ENCODE results near the gene MYCBPAP. TPM values are rescaled to one million over a fixed set of nuclear protein-coding genes. Genes with fewer than 3 reads are reported as not detected.
A peak's percentile ranks its signal among the peaks of the same experiment; 100 is the strongest.
"Not testable (repeated sequence)": the region's sequence is repeated elsewhere in the genome, so short reads cannot be mapped to it uniquely, and the experiment has no call there.

MYCBPAP gene
- total RNA-seq, 1 donor from 2014 or later: 1.3 TPM

DNA sequence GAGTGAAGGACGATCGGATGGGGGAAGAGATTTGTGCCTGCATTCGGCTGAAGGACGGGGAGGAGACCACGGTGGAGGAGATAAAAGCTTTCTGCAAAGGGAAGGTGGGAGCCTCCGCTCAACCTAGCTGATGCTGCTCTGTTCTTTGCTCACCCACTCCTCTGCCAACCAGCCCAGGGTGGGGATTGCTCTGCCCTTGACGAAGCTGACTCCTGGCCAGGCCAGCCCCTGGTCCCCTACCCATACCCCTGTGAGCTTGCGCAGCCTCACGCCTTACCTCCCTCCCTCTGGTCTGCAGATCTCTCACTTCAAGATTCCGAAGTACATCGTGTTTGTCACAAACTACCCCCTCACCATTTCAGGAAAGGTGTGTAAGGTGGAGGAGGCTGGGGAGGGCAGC, 34.3 kb upstream of the MYCBPAP start:
- TF ChIP-seq CTCF (IDR thresholded peaks at IDR 0.05): no peak
- peaks cover 1% of the 10 kb centered on the region for H3K27me3 ChIP-seq
- peaks cover 5% of the 10 kb centered on the region for H3K36me3 ChIP-seq
- H3K27ac ChIP-seq: no peak overlapping the region
- DNase-seq (no peak), ATAC-seq (no peak)
- H3K4me1 ChIP-seq: peaks cover 11% of the 10 kb centered on the region
- intact Hi-C loops (cut with DNase I): no loop called here
- no peaks in the 10 kb centered on the region for H3K9me3 ChIP-seq
- no peak overlapping the region for H3K4me3 ChIP-seq

DNA sequence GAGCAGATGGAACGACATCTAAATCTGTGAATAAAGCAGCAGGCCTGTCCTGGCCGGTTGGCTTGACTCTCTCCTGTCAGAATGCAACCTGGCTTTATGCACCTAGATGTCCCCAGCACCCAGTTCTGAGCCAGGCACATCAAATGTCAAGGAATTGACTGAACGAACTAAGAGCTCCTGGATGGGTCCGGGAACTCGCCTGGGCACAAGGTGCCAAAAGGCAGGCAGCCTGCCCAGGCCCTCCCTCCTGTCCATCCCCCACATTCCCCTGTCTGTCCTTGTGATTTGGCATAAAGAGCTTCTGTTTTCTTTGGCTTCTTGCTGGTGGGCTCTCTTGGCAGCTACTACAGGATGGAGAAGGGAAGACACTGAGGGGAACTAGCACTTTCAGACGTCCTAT, 33.7 kb upstream of the MYCBPAP start:
- intact Hi-C loops (cut with DNase I): no loop called here
- TF ChIP-seq CTCF (IDR thresholded peaks at IDR 0.05): no peak
- Histone ChIP-seq H3K4me1 (peaks cover 7% of the 10 kb centered on the region), H3K27ac (no peak overlapping the region), H3K9me3 (no peaks in the 10 kb centered on the region), H3K36me3 (peaks cover 5% of the 10 kb centered on the region), H3K4me3 (no peak overlapping the region), H3K27me3 (no peaks in the 10 kb centered on the region)
- ATAC-seq: no peak
- DNase-seq: no peak

DNA sequence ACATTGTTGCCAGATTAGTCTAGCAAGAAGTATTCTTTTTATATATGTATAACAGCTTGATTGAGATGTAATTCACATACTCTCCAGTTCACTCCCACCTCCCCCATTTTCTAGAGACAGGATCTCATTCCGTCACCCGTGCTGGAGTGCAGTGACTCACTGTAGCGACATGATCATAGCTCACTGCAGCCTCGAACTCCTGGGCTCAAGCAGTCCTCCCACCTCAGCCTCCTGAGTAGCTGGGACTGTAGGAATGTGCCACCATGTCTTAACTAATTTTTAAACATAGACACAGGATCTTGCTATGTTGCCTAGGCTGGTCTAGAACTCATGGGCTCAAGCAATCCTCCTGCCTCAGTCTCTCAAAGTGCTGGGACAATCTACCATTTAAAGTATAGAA, 32.9 kb upstream of the MYCBPAP start:
- H3K4me1 ChIP-seq: peaks cover 14% of the 10 kb centered on the region
- no peaks in the 10 kb centered on the region for H3K9me3 ChIP-seq
- no peak overlapping the region for H3K4me3 ChIP-seq
- ATAC-seq (no peak), DNase-seq (no peak)
- no peak for TF ChIP-seq CTCF (IDR thresholded peaks at IDR 0.05)
- no peak overlapping the region for H3K27ac ChIP-seq
- no peaks in the 10 kb centered on the region for H3K27me3 ChIP-seq
- intact Hi-C loops (cut with DNase I): no loop called here
- H3K36me3 ChIP-seq: peaks cover 5% of the 10 kb centered on the region

DNA sequence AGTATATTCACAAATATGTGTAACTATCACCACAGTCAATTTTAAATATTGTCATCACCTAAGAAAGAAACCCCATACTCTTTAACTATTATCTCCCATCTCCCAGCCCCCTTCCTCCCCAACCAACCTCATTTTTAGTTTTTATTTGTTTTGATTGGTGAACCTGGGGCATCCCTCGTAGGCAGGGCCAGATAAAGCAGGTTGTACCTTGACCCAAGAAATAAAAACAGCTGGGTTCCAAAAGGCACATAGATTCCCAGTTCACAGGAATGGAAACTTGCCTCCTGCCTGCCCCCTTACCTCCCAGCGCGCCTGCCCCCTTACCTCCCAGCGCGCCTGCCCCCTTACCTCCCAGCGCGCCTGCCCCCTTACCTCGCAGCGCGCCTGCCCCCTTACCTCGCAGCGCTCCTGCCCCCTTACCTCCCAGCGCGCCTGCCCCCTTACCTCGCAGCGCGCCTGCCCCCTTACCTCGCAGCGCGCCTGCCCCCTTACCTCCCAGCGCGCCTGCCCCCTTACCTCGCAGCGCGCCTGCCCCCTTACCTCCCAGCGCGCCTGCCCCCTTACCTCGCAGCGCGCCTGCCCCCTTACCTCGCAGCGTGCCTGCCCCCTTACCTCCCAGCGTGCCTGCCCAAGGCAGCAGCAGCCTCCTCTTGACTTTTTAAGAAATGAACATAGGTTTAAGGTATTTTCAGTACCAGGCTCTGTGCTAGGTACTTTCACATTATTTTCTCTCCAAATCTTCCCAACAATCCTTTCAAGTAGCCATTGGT, 32.3 kb upstream of the MYCBPAP start:
- H3K4me1 ChIP-seq: peaks cover 14% of the 10 kb centered on the region
- H3K27ac ChIP-seq; H3K27me3 ChIP-seq; H3K9me3 ChIP-seq; DNase-seq; intact Hi-C loops (cut with DNase I); H3K4me3 ChIP-seq; H3K36me3 ChIP-seq; ATAC-seq: not testable (repeated sequence)

GRCh38 chr17:50476545-50477315, 31.5 kb upstream of the MYCBPAP start:
- peaks cover 14% of the 10 kb centered on the region for H3K4me1 ChIP-seq
- H3K4me3 ChIP-seq: no peak overlapping the region
- H3K27me3 ChIP-seq: no peaks in the 10 kb centered on the region
- no peaks in the 10 kb centered on the region for H3K9me3 ChIP-seq
- H3K27ac ChIP-seq: no peak overlapping the region
- peaks cover 3% of the 10 kb centered on the region for H3K36me3 ChIP-seq
- DNase-seq: no peak
- intact Hi-C loops (cut with DNase I): no loop called here
- ATAC-seq: no peak
- TF ChIP-seq CTCF (IDR thresholded peaks at IDR 0.05): no peak

- intact Hi-C loops (cut with DNase I): no loop called here
- Histone ChIP-seq H3K27ac (peak overlapping the region; percentile 73), H3K27me3 (no peaks in the 10 kb centered on the region), H3K4me1 (peaks cover 14% of the 10 kb centered on the region), H3K36me3 (peaks cover 9% of the 10 kb centered on the region), H3K4me3 (peak overlapping the region; percentile 89), H3K9me3 (no peaks in the 10 kb centered on the region)
- ATAC-seq: no peak
- DNase-seq: no peak
- TF ChIP-seq CTCF (IDR thresholded peaks at IDR 0.05): no peak
Measured at GRCh38 chr17:50477976-50478375, 30.3 kb upstream of the MYCBPAP start.

Measured in upper lobe of right lung (tissue), 1 donor.